LNCAP (cell line): ENCODE results near the gene CXCL13.

ENCODE experiments used
- CTCF ChIP-seq: fragments of 450-650 bp; IDR thresholded peaks from 2 replicates; pipeline ENCODE4 v1.5.1; 2017; ENCODE audit warnings: mild to moderate bottlenecking

The CXCL13 gene

GRCh38 chr4:77652237-77652897 lies 46.7 kb downstream of the CXCL13 start:
- TF ChIP-seq CTCF: no peak

- TF ChIP-seq CTCF: no peak
Observed at GRCh38 chr4:77653162-77653758, 47.6 kb downstream of the CXCL13 start.
